Measurements from ENCODE around the gene TTC4.

- no peak for TF ChIP-seq CTCF (IDR thresholded peaks at IDR 0.05; ENCODE audit: poor library complexity)
- TF ChIP-seq EZH2 (IDR thresholded peaks at IDR 0.05; ENCODE audit: borderline replicate concordance) = no peak
- no peak for TF ChIP-seq EZH2phosphoT487 (IDR thresholded peaks at IDR 0.05; ENCODE audit: low read depth, severe bottlenecking, unreplicated experiment)
Measured at GRCh38 chr1:54699936-54700525, 15.6 kb upstream of the TTC4 start.

Measured in hepatocyte (in vitro differentiated cells).